Stimulated activated CD4-positive, alpha-beta T cell treated with anti-CD3 and anti-CD28 coated beads, Interleukin-15, amount 100 ng/mL, for 48 hours (primary cell): ENCODE results near the gene TNNI2.
"Not testable (repeated sequence)": the region's sequence is repeated elsewhere in the genome, so short reads cannot be mapped to it uniquely, and the experiment has no call there.

Source experiments
- DNase-seq, 2 donors: peaks; one replicate each; pipeline ENCODE4 v3.0.0-alpha.2; 2020; ENCODE audit warnings: low read depth in 2 of 2

The TNNI2 gene

DNA sequence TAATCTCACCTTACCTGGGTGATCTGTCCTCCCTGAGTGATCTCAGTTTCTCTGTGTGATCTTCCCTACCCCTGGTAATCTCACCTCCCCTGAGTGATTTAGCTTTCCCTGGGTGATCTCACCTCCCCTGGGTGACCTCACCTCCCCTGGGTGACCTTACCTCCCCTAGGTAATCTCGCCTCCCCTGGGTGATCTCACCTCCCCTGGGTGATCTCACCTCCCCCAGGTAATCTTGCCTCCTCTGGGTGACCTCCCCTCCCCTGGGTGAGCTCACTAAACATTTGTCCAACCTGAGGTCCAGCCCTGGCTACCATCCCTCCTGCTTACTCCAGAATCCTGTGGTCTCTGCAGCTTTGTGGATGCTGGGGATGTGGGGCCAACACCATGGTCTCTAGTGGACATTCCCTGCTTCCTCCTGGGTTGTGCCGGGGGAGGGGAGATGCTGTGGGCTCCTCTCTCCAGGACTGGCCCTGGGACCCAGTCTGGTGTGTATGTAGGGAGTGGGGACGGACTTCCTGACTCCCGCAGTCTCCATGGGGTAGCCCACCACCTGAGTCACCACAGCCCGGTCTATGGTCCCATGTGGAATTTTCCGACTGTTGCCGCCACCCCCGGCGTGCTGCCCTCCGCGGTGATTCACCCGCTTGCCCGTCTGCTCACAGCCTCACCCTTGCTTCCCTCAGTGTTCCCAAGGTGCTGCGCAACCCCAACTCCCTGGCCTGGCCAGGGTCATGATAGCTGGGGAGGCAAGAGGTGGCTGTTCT lies 24.0 kb downstream of the TNNI2 start:
- DNase-seq = no peak

DNA sequence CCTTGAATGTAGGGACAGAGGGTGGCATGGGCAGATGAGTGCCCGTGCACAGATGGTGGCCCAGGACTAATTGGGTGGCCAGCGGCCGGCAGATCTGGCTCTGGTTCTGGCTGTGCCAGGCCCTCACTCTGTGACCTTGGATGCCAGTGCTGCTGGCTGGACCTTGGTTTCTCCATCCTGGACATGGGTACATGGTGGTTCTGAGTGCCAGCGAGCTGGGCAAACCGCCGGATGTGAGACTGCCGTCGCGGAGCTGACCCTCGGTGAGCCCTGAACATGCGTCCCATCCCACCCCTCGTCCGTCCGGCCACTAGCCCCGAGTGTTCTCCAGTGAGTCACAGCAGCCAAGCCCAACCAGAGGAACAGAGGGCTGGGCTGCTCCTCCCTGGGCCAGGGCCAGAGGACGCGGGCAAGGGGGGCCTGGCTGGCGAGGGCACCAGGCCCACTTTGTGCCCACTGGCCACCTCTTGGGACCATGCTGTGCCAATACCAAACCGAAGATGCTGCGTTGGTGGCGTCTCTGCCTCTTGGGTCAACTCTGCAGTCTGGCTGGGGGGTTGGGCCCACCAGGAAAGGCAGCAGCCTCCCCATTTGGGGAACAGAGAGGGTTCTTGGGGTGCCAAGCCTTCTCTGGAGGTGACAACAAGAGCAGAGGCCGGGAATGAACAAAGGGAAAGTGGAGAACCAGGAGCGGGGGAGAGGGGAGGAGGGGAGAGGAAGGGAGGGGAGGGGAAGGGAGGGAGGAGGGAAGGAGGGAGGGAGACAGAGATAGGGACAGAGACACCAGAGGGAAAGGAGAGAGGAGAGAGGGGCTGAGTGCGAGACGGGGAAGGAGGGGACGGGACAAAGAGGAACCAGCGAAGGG lies 24.8 kb downstream of the TNNI2 start:
- DNase-seq = no peak

DNA sequence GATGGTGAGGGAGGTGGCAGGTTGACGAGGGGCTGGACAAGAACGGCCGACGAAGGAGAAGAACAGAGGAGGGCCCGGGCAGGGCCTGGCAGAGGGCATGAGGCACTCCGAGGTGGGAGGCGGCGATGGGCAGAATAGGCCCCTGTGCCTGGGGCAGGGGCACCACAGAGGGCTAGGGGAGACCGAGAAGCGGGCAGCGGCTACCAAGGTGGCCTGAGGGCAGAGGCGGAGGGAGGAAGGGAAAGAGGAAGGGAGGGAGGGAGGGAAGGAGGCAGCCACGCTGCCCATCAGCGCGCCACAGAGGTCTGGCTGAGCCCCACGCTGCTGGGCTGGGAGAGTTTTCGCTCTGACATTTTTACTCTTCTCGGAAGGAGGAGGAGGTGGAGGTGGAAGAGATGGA lies 25.4 kb downstream of the TNNI2 start:
- DNase-seq = no peak

DNA sequence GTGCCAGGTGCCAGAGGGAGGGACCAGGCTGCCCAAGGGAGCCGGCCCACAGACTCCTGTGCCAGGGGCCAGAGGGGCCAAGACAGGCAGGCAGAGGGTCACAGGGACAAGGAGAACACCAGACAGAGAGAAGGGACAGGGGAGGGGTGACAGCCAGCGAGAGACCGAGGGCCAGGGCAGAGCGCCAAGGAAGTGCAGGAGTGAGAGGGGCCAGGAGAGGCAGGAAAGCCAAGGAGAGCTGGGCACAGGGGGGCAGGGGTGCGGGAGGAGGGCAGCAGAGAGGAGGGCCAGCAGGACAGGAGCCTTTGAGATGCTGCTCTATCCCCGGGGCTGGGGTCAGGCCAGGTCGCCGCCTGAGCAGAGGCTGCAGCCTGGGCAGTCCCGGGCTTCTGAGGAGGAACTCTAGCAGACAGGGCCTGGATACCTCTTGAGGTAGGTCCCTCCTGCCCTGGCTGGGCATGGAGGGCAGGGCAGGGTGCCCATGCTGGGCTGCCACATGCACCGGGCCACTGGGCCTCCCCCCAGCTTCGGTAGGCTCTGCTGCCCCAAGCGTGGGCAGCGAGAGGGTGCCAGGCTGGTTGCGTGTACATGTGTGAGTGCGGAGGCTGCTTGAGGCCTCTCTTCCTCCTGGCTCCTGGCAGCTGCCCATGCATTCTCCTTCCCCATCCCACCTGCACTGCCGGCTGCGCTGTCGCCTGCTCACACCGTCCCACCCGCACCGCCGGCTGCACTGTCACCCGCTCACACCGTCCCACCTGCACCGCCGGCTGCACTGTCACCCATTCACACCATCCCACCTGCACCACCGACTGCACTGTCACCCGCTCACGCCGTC lies 26.3 kb downstream of the TNNI2 start:
- no peak for DNase-seq

DNA sequence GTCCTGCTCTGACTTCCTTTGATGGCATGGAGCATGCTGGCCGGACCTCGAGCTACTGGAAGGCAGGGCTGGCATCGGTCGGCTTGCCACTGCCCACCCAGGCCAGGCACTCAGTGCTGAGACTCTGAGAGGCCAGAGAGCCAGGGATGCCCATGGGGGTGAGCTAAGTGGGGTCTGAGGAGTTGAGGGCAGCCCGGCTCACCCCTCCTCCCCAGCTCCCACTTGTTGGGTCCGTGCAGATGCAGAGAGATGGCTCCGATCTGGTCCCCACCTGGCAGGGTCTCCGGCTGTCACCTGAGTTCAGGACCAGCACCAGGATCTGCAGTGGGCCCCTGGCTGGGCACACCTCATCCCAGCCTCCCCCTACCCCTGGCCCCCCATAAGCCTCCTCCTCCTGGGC lies 27.4 kb downstream of the TNNI2 start:
- DNase-seq = no peak

DNA sequence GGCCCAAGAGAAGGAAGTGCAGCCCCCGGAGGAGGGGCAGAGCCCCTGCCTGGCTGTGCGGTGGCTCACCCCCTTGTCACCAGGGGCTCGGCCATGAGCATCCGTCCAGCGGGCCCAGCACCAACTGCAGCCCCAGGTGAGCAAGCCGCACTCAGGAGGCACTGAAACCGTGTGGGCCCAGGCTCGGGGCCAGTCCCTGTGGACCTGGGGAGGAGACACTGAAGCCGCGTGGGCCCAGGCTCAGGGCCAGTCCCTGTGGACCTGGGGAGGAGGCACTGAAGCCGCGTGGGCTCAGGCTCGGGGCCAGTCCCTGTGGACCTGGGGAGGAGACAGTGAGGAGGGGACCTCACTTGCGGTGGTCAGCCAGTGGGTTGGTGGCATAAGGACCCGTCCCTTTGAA lies 28.0 kb downstream of the TNNI2 start:
- no peak for DNase-seq

DNA sequence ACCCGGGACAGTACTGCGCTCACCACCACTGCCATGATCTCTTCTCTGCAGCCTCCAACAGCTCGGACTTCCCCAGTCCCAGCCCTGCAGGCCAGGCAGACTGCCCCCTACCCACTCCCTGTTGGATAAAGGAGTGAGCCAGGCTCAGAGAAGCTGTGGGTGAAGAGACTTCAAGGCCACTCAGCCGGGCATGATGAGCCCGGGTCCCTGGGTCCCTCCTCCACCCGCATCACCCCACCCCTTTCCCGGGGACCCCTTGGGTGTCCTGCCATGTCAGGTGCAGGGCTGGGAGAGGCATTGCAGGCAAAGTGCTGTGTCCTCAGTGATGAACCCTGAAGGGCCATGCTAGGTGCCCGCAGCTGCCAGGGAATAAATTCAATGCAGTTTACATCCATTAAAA lies 28.6 kb downstream of the TNNI2 start:
- no peak for DNase-seq

DNA sequence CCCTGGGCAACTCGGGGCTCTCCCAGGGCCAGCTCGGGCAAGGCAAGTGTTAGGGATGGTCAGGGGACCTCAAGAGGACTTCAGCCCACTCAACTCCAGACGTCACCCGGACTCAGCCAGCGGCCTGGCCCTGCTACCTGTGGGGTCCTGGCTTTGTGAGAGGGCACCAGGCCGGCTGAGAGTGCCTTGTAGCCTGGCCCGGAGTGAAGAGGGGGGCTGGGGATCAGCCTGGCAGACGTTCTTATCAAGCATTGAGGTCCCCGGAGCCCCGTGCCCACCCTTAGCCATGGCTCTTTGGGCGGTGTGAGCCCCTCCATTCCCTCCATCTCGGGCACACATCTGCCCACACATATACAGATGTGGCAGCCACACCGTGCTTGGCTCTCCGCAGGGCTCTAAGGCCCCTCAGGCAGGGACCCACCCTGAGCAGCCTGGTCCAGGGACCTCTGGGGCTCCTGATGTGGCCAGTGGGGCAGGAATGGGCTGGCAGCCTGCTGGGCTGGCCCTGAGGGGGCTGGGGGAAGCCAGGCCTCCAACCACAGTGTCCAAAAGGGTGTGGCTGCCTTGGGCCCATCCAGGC lies 29.4 kb downstream of the TNNI2 start:
- DNase-seq = no peak

DNA sequence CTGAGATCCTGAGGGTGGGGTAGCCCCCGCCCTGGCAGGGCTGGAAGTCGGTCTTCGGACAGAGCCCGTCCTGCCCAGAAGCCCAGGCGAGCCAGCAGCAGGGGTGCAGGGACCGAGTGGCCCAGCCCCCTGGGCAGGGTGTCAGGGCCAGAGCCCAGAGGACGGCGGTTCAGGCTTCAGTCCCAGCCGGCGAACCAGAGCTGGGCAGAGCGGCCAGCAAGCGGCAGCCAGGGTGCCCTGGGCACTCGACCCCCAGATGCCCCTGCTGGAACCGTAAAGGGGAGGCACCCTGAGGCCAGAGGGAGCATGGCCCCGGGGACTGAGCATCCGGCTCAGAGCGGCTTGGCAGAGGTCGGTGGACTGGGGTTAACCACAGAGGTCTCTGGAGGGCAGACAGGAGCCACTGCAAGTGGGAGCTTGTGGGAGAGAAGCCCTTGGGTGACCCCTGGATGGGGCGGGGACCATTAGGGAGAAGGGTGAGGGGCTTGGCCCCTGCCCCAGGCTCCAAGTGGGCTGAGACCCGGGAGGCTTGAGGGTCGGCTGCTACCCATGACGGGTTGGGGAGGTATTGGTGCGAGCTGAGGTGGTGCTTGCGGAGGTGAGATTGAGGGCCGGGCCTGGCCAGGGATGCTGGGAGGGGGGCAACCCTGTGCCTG lies 30.0 kb downstream of the TNNI2 start:
- DNase-seq = no peak

DNA sequence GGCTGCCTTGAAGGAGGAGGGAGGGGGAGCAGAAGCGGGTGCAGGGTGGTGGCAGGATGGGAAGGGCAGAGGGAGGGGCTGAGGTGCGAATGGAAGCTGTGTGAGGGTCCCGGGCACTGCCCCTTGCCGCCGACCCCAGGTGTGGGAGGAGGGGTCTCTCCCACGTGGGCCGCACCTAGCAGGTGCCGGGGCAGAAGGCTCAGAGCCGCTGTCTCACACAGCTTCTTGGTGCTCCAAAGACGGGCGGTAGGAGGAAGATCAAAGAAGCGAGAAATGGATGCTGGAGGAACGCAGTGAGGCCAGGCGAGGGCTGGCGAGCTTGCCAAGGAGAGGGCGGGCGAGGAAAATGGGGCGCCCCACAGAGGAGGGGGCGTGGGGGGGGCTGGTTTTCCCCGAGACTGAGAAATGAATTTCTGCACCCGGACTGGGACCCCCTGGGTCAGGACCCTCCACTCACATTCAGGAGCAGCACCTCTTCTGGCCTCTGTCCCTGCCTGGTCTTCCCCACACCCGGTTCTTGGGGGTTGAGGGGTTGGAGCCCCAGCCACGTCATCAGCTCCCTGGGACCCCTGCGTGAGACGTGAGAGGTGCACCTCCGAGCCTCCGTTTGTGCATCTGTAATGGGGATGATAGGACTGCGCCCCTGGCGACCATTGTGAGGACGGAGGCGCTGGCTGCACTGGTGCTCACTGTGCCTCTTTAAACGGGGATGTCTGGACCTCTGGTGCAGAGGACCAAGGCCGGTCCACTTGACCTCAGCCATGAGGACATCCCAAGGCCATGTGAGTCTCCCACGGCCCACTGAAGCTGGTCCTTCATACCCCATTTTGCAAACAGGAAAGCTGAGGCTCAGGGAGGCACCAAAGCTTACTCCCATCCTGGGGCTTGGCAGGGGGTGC lies 30.9 kb downstream of the TNNI2 start:
- DNase-seq = no peak

DNA sequence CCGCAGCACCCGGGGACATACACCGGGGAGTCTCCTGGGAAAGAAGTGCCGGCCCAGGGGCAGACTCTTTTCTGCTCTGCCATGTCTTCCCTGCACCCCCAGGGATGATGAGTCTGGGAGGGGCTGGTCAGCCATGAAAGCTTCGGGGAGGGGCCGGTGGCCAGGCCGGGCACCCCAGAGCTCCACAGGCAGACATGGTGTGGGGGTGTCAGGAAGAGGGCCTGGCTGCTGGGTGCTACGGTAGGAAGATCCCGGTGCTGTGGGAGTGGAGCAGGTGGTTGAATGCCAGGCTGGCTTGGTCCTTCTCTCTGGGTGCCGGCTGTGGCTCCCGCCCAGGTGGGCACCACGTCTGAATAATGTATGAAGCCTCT lies 31.5 kb downstream of the TNNI2 start:
- DNase-seq = no peak

DNA sequence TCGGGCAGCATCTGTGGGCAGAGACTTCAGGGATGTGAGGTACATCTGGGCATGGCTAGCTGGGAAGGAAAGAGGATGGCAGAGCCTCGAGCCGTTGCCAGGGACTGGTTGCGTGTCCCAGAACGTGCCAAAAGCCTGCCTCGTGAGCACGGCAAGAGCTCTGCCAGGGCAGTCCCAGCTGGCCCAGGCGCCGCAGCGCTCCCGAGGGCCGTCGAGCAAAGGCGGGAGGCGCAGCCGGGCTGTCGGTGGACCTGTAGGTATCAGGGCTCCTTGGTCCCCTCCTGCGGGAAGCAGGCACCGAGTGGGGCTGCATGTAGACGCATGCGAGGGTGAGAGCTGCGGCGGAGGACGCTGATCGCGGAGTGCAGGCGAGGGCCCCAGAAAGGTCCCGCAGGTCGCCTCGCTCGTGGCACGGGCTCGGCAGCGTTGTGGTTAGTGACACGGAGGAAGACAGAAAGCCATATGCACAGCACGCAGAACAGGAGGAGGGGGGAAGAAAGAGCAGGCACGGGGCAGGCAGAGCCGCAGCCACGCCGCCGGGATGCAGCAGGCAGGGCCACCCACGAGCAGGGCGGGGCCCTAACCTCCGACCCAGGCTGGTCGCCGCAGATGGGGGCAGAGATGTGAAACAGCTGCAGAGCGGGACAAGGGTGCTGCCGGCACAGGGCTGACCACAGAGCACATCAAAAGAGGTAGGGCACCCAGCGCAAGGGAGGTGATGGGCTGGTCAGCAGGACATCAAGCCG lies 32.1 kb downstream of the TNNI2 start:
- no peak for DNase-seq

DNA sequence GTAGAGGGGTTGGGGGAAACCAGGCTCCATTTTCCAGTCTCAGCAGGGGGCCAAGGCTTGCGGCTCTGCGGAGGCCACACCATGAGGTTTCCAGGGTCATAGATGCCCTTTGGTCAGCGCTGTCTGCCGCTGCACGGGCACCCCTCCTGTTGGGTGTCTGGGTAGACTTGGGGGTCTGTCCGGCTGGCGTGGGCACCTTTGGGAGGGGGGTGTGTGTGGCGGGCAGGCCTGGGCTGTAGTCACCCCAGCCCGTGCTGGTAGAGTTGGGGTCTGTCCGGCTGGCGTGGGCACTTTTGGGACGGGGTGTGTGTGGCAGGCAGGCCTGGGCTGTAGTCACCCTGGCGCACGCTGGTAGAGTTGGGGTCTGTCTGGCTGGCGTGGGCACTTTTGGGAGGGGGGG lies 32.8 kb downstream of the TNNI2 start:
- DNase-seq = no peak

DNA sequence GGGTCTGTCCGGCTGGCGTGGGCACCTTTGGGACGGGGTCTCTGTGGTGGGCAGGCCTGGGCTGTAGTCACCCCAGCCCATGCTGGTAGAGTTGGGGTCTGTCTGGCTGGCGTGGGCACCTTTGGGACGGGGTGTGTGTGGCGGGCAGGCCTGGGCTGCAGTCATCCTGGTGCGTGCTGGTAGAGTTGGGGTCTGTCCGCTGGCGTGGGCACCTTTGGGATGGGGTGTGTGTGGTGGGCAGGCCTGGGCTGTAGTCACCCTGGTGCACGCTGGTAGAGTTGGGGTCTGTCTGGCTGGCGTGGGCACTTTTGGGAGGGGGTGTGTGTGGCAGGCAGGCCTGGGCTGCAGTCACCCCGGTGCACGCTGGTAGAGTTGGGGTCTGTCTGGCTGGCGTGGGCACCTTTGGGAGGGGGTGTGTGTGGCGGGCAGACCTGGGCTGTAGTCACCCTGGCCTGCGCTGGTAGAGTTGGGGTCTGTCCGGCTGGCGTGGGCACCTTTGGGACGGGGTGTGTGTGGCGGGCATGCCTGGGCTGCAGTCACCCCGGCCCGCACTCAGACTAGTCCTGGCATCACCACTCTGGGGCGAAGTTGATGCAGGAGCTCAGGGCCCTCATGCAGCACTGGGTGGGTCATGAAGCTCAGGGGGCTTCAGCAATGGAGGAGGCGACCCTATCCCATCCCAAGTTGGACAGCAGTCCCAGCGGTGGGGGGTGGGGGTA lies 33.6 kb downstream of the TNNI2 start:
- DNase-seq = no peak

DNA sequence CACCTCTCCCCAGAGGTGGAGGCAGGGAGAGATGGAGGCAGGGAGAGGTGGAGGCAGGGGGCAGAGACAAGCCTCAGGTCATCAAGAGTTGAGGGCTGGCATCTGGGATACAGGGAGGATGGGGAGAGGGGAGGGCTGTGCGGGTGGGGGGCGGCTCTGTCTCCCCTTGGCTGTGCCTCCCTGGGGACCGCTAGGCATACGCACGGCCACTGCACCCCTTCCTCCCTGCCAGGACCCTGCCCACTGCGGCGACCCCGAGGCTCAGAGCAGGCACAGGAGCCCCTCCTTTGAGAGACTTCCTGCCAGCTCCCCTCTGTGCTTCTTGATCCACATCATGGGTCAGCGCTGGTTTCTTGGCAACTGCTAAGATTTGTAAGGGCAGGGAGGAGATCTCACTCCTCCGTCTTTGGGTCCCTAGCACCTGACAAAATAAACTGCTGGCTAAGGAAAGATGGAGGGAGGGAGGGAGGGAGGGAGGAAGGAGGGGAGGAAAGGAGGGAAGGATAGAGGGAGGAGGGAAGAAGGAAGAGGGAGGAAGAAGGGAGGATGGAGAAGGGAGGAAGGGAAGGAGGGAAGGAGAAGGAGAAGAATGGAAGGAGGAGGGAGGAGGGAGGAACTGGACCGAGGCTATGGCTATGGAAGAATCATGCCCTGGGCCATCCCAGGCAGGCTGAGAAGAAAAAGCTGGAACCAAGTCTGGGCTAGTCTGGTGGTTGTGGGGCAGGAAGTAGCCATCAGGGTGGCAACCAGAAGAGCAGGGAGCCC lies 34.4 kb downstream of the TNNI2 start:
- no peak for DNase-seq

DNA sequence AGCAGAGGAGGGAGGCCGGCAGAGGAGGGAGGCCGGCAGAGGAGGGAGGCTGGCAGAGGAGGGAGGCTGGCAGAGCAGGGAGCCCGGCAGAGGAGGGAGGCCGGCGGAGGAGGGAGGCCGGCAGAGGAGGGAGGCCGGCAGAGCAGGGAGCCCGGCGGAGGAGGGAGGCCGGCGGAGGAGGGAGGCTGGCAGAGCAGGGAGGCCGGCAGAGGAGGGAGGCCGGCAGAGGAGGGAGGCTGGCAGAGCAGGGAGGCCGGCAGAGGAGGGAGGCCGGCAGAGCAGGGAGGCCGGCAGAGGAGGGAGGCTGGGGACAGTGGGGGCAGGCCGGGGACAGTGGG lies 35.0 kb downstream of the TNNI2 start:
- DNase-seq = not testable (repeated sequence)

DNA sequence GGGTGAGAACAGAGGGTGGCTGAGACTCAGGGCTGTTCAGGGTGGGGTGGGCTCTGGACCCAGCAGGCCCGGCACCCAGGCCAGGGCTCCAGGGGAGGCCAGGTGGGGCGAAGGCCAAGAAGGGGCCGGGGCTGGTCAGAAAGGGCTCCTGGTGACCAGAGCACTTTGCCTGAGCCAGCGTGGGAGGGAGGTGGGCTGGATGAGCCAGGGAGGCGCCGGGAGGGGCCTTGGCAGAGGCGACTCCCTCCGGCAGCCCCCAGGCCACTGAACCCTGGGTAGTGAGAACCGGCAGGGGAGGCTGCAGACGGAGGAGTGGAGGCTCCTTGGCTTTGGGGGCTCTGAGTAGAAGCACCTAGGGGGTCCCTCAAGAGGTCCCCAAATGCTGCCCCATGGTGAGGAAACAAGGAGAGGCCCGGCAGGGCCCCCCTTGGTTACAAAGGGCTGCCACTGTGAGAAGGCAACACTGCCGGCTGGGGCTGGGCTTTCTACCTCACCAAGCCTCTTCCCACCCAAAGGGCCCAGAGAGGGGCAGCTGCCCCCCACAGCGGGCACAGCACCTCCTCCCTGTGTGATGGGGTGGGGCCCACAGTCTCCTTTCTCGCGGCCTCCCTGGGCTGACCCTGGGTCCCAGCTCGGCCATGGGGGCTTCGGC lies 35.8 kb downstream of the TNNI2 start:
- DNase-seq = not testable (repeated sequence)
